HG02571 (cell line): ENCODE data around the gene GOLGA5.
"Not testable (repeated sequence)": the region's sequence is repeated elsewhere in the genome, so short reads cannot be mapped to it uniquely, and the experiment has no call there.

Source experiments
- ATAC-seq: cut with Tn5 transposase; IDR thresholded peaks from one replicate; pipeline ENCODE4 v1.9.1; 2021; ENCODE audit warnings: mild to moderate bottlenecking, moderate library complexity; ENCODE audit not compliant: unreplicated experiment

Gene GOLGA5

GRCh38 chr14:92778868-92779565 is 15.1 kb upstream of the GOLGA5 start:
- not testable (repeated sequence) for ATAC-seq

- ATAC-seq, result no peak
These were observed 13.5 kb upstream of the GOLGA5 start for GRCh38 chr14:92780444-92781232.

- no peak for ATAC-seq
These were observed 12.8 kb upstream of the GOLGA5 start for GRCh38 chr14:92781350-92781749.

GRCh38 chr14:92783813-92784431 is 10.2 kb upstream of the GOLGA5 start:
- no peak for ATAC-seq

- no peak for ATAC-seq
These were observed 8.3 kb upstream of the GOLGA5 start for GRCh38 chr14:92785667-92786426.

GRCh38 chr14:92786427-92786756 is 7.7 kb upstream of the GOLGA5 start:
- no peak for ATAC-seq

- no peak for ATAC-seq
These were observed 6.6 kb upstream of the GOLGA5 start for GRCh38 chr14:92787554-92787953.

GRCh38 chr14:92789457-92790089 is 4.5 kb upstream of the GOLGA5 start:
- no peak for ATAC-seq

- no peak for ATAC-seq
These were observed 1.2 kb upstream of the GOLGA5 start for GRCh38 chr14:92792885-92793284.

- no peak for ATAC-seq
These were observed 439 bp downstream of the GOLGA5 start for GRCh38 chr14:92794547-92794941.

- ATAC-seq, result no peak
These were observed 856 bp downstream of the GOLGA5 start for GRCh38 chr14:92794961-92795360.

GRCh38 chr14:92797935-92798653 is 4.0 kb downstream of the GOLGA5 start:
- ATAC-seq, result no peak

GRCh38 chr14:92798811-92799210 is 4.7 kb downstream of the GOLGA5 start:
- ATAC-seq, result no peak

GRCh38 chr14:92800012-92800411 is 5.9 kb downstream of the GOLGA5 start:
- no peak for ATAC-seq

GRCh38 chr14:92800525-92800924 is 6.4 kb downstream of the GOLGA5 start:
- ATAC-seq, result no peak

GRCh38 chr14:92801917-92802316 is 7.8 kb downstream of the GOLGA5 start:
- ATAC-seq, result no peak

GRCh38 chr14:92802678-92803077 is 8.6 kb downstream of the GOLGA5 start:
- no peak for ATAC-seq

- no peak for ATAC-seq
These were observed 19.1 kb downstream of the GOLGA5 start for GRCh38 chr14:92813201-92813600.

GRCh38 chr14:92819011-92819597 is 25.0 kb downstream of the GOLGA5 start:
- ATAC-seq, result no peak
